Measurements from ENCODE around the gene ARL8A.

- TF ChIP-seq, protein P1, sequence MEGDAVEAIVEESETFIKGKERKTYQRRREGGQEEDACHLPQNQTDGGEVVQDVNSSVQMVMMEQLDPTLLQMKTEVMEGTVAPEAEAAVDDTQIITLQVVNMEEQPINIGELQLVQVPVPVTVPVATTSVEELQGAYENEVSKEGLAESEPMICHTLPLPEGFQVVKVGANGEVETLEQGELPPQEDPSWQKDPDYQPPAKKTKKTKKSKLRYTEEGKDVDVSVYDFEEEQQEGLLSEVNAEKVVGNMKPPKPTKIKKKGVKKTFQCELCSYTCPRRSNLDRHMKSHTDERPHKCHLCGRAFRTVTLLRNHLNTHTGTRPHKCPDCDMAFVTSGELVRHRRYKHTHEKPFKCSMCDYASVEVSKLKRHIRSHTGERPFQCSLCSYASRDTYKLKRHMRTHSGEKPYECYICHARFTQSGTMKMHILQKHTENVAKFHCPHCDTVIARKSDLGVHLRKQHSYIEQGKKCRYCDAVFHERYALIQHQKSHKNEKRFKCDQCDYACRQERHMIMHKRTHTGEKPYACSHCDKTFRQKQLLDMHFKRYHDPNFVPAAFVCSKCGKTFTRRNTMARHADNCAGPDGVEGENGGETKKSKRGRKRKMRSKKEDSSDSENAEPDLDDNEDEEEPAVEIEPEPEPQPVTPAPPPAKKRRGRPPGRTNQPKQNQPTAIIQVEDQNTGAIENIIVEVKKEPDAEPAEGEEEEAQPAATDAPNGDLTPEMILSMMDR (conservative IDR thresholded peaks at IDR 0.05; ENCODE audit: low read length): peak; percentile 70
- no peak for TF ChIP-seq EZH2phosphoT487 (IDR thresholded peaks at IDR 0.05; ENCODE audit: borderline replicate concordance)
Measured at GRCh38 chr1:202160377-202160940, 15.9 kb upstream of the ARL8A start, which contains the start of gene PTPN7.

Data from Loucy (cell line).